Caco-2 (cell line): Measurements from ENCODE around the gene GFY. TPM values are rescaled to one million over a fixed set of nuclear protein-coding genes. Genes with fewer than 3 reads are reported as not detected.
"Not testable (repeated sequence)": the region's sequence is repeated elsewhere in the genome, so short reads cannot be mapped to it uniquely, and the experiment has no call there.

Source experiments
- BruUV-seq: library from RNA; stranded (reverse); fragments of 400-500 nt; replicated peaks from 2 replicates; lab custom pipeline; 2021; lab: Mats Ljungman, UMichigan
- CTCF ChIA-PET: fragments of 300-600 bp; sonication (Branson Sonifier 250); formaldehyde crosslinking; loops from one replicate; lab custom pipeline; 2022; ENCODE audit warnings: antibody characterized with exemption; lab: Charles Lee
- POLR2A ChIA-PET: fragments of 300-600 bp; sonication (Branson Sonifier 250); formaldehyde crosslinking; loops from one replicate; lab custom pipeline; 2022; ENCODE audit warnings: antibody characterized with exemption; lab: Charles Lee
- DNase-seq, 2 experiments: peaks; one replicate each; pipeline versions ENCODE4 v3.0.0 to v3.0.0-alpha.2; 2020 to 2022
- H3K27me3 ChIP-seq: replicated peaks from 2 replicates; pipeline ENCODE4 v1.6.0; 2011; ENCODE audit warnings: low read length; ENCODE audit not compliant: control insufficient read depth, insufficient read depth
- H3K36me3 ChIP-seq: 2 replicates; pipeline ENCODE4 v1.5.1; 2011; ENCODE audit warnings: low read length; ENCODE audit not compliant: control insufficient read depth, insufficient read depth
- H3K4me1 ChIP-seq: fragments of 250-450 bp; sonication (Bioruptor Pico); 2 replicates; pipeline ENCODE4 v1.5.1; 2020; ENCODE audit warnings: mild to moderate bottlenecking
- H3K4me3 ChIP-seq: 2 replicates; pipeline ENCODE4 v1.5.1; 2011; ENCODE audit warnings: low read depth, mild to moderate bottlenecking, control low read depth, low read length
- H3K9me3 ChIP-seq: fragments of 250-450 bp; sonication (Bioruptor Pico); 2 replicates; pipeline ENCODE4 v1.5.1; 2020; ENCODE audit warnings: mild to moderate bottlenecking, moderate library complexity
- H3K27ac Mint-ChIP-seq: one replicate; pipeline ENCODE4 v1.8.0; 2022; ENCODE audit warnings: mixed read lengths; ENCODE audit not compliant: unreplicated experiment
- H3K27me3 Mint-ChIP-seq: one replicate; pipeline ENCODE4 v1.8.0; 2022; ENCODE audit warnings: mixed read lengths; ENCODE audit not compliant: insufficient read depth, unreplicated experiment
- H3K36me3 Mint-ChIP-seq: one replicate; pipeline ENCODE4 v1.8.0; 2022; ENCODE audit warnings: mild to moderate bottlenecking, mixed read lengths; ENCODE audit not compliant: insufficient read depth, unreplicated experiment
- H3K4me1 Mint-ChIP-seq: one replicate; pipeline ENCODE4 v1.8.0; 2022; ENCODE audit warnings: low read depth, mixed read lengths; ENCODE audit not compliant: unreplicated experiment
- H3K4me3 Mint-ChIP-seq: one replicate; pipeline ENCODE4 v1.8.0; 2022; ENCODE audit warnings: mild to moderate bottlenecking, moderate library complexity, mixed read lengths; ENCODE audit not compliant: unreplicated experiment
- H3K9me3 Mint-ChIP-seq: one replicate; pipeline ENCODE4 v1.8.0; 2022; ENCODE audit warnings: mixed read lengths; ENCODE audit not compliant: unreplicated experiment
- CTCF ChIP-seq, 2 experiments: fragments of 200-600 bp in 1 of 2; IDR thresholded peaks; 1 replicate in 1 of 2; 2 replicates in 1 of 2; pipeline versions ENCODE4 v1.5.1 to v1.8.0; 2011 to 2022; ENCODE audit warnings: antibody characterized with exemption in 1 of 2, control low read depth in 1 of 2, inconsistent platforms in 1 of 2, low read depth in 1 of 2, low read length in 1 of 2, mild to moderate bottlenecking in 1 of 2, moderate library complexity in 1 of 2; ENCODE audit not compliant: insufficient read depth in 1 of 2, severe bottlenecking in 1 of 2, unreplicated experiment in 1 of 2
- intact Hi-C: fragments of 100-400 bp; cut with micrococcal nuclease; formaldehyde crosslinking; loops from one replicate; pipeline ENCODE4 v1.10.0; 2022; ENCODE audit not compliant: unreplicated experiment
- total RNA-seq: library from RNA; stranded (reverse); gene quantifications from 2 replicates; pipeline ENCODE4 v1.2.3, GENCODE V29; 2022

Gene GFY
- total RNA-seq, 1 experiment from 2014 or later, result 0.25 TPM

- peaks cover 8% of the 10 kb centered on the region for H3K9me3 Mint-ChIP-seq
- no peak for TF ChIP-seq CTCF (IDR thresholded peaks at IDR 0.05; ENCODE audit: insufficient read depth in 1 of 2, low read depth in 1 of 2, low read length in 1 of 2, severe bottlenecking in 1 of 2, unreplicated experiment in 1 of 2)
- peaks cover 41% of the 10 kb centered on the region for H3K27me3 Mint-ChIP-seq
- Histone ChIP-seq H3K9me3 (no peaks in the 10 kb centered on the region), H3K4me1 (0 out of 2 replicates have a peak, but pooled peaks cover 3% of the 10 kb centered on the region), H3K4me3 (peak overlapping the region; percentile 65), H3K36me3 (no peaks in the 10 kb centered on the region), H3K27me3 (peaks cover 6% of the 10 kb centered on the region)
- DNase-seq, result no peak
- ChIA-PET POLR2A (interaction anchor here (0.5 to 1.0 kb wide), 3 partner anchors 10 to 72 kb away, joined by 3 to 8 read pairs (median 6); partner anchors contain the start of gene ALDH16A1), CTCF (interaction anchor here (0.5 to 1.3 kb wide), 15 partner anchors 9 to 449 kb away, joined by 3 to 8 read pairs (median 5); partner anchors contain the start of genes GFY, GYS1, KASH5 and PIH1D1)
- peak overlapping the region; percentile 79 for H3K4me3 Mint-ChIP-seq
- H3K27ac Mint-ChIP-seq, result peak overlapping the region; percentile 46
- BruUV-seq, result no TSS peak
- peaks cover 23% of the 10 kb centered on the region for H3K4me1 Mint-ChIP-seq
- intact Hi-C loops, result no loop called here
- peaks cover 19% of the 10 kb centered on the region for H3K36me3 Mint-ChIP-seq
These were observed 17.2 kb downstream of the GFY start for GRCh38 chr19:49442354-49442753.

- peaks cover 23% of the 10 kb centered on the region for H3K4me1 Mint-ChIP-seq
- peaks cover 8% of the 10 kb centered on the region for H3K9me3 Mint-ChIP-seq
- no TSS peak for BruUV-seq
- H3K36me3 Mint-ChIP-seq, result peaks cover 19% of the 10 kb centered on the region
- H3K9me3 ChIP-seq, result no peaks in the 10 kb centered on the region
- peak overlapping the region; percentile 65 for H3K4me3 ChIP-seq
- intact Hi-C loops, result loop anchor here (1.0 kb wide), 4 partner anchors 8 to 217 kb away; partner anchors contain the start of genes DKKL1 and PIH1D1
- peak overlapping the region; percentile 79 for H3K4me3 Mint-ChIP-seq
- no peak for TF ChIP-seq CTCF (IDR thresholded peaks at IDR 0.05; ENCODE audit: insufficient read depth in 1 of 2, low read depth in 1 of 2, low read length in 1 of 2, severe bottlenecking in 1 of 2, unreplicated experiment in 1 of 2)
- peak; percentile 98 to 99 for DNase-seq
- no peaks in the 10 kb centered on the region for H3K36me3 ChIP-seq
- H3K27me3 Mint-ChIP-seq, result peaks cover 35% of the 10 kb centered on the region
- H3K4me1 ChIP-seq, result 0 out of 2 replicates have a peak, but pooled peaks cover 3% of the 10 kb centered on the region
- POLR2A ChIA-PET, result interaction anchor here (0.5 to 1.0 kb wide), 3 partner anchors 9 to 72 kb away, joined by 3 to 8 read pairs (median 6); partner anchors contain the start of gene ALDH16A1
- CTCF ChIA-PET, result interaction anchor here (0.5 to 1.3 kb wide), 14 partner anchors 9 to 450 kb away, joined by 3 to 8 read pairs (median 4); partner anchors contain the start of genes GFY, GYS1, KASH5 and PIH1D1
- peak overlapping the region; percentile 46 for H3K27ac Mint-ChIP-seq
- H3K27me3 ChIP-seq, result peaks cover 6% of the 10 kb centered on the region
These were observed 17.7 kb downstream of the GFY start for GRCh38 chr19:49442771-49443365.

GRCh38 chr19:49443366-49444099, 18.3 kb downstream of the GFY start:
- H3K9me3 ChIP-seq, result no peaks in the 10 kb centered on the region
- intact Hi-C loops, result loop anchor here (1.0 kb wide), 4 partner anchors 8 to 217 kb away; partner anchors contain the start of genes DKKL1 and PIH1D1
- TF ChIP-seq CTCF (IDR thresholded peaks at IDR 0.05; ENCODE audit: insufficient read depth in 1 of 2, low read depth in 1 of 2, low read length in 1 of 2, severe bottlenecking in 1 of 2, unreplicated experiment in 1 of 2), result peak; percentile 86 to 94
- Mint-ChIP-seq H3K27me3 (peaks cover 29% of the 10 kb centered on the region), H3K4me3 (peak overlapping the region; percentile 79), H3K27ac (peak overlapping the region; percentile 46), H3K36me3 (peaks cover 23% of the 10 kb centered on the region), H3K4me1 (peaks cover 23% of the 10 kb centered on the region), H3K9me3 (peaks cover 8% of the 10 kb centered on the region)
- 0 out of 2 replicates have a peak, but pooled peaks cover 3% of the 10 kb centered on the region for H3K4me1 ChIP-seq
- peak overlapping the region; percentile 65 for H3K4me3 ChIP-seq
- BruUV-seq, result TSS peak; percentile 68
- H3K27me3 ChIP-seq, result peaks cover 6% of the 10 kb centered on the region
- ChIA-PET CTCF (interaction anchor here (0.7 to 1.3 kb wide), 6 partner anchors 8 to 450 kb away, joined by 3 to 7 read pairs (median 5); partner anchors contain the start of genes GYS1 and PIH1D1), POLR2A (interaction anchor here (1.0 kb wide), 2 partner anchors 8 to 10 kb away, joined by 6 to 8 read pairs; partner anchors contain the start of gene ALDH16A1)
- DNase-seq, result peak; percentile 95 to 96
- H3K36me3 ChIP-seq, result no peaks in the 10 kb centered on the region

- H3K9me3 Mint-ChIP-seq, BruUV-seq, H3K4me1 ChIP-seq, DNase-seq, H3K4me3 ChIP-seq, H3K9me3 ChIP-seq, H3K27me3 ChIP-seq, intact Hi-C loops, H3K36me3 ChIP-seq: not testable (repeated sequence)
- peaks cover 23% of the 10 kb centered on the region for H3K4me1 Mint-ChIP-seq
- peaks cover 27% of the 10 kb centered on the region for H3K27me3 Mint-ChIP-seq
- peaks cover 30% of the 10 kb centered on the region for H3K36me3 Mint-ChIP-seq
- POLR2A ChIA-PET, result interaction anchor here (0.8 kb wide), 1 partner anchor 9 kb away, joined by 3 read pairs; the partner anchor contains the start of gene ALDH16A1
- CTCF ChIA-PET, result interaction anchor here (0.7 to 1.5 kb wide), 4 partner anchors 19 to 115 kb away, joined by 3 to 7 read pairs (median 5); no protein-coding TSS in a partner anchor
- peak overlapping the region; percentile 79 for H3K4me3 Mint-ChIP-seq
- H3K27ac Mint-ChIP-seq, result peak overlapping the region; percentile 46
These were observed 19.0 kb downstream of the GFY start for GRCh38 chr19:49444100-49444700.
